ENCODE data around the gene RHOT2.
A peak's percentile ranks its signal among the peaks of the same experiment; 100 is the strongest.

Gene RHOT2

DNA sequence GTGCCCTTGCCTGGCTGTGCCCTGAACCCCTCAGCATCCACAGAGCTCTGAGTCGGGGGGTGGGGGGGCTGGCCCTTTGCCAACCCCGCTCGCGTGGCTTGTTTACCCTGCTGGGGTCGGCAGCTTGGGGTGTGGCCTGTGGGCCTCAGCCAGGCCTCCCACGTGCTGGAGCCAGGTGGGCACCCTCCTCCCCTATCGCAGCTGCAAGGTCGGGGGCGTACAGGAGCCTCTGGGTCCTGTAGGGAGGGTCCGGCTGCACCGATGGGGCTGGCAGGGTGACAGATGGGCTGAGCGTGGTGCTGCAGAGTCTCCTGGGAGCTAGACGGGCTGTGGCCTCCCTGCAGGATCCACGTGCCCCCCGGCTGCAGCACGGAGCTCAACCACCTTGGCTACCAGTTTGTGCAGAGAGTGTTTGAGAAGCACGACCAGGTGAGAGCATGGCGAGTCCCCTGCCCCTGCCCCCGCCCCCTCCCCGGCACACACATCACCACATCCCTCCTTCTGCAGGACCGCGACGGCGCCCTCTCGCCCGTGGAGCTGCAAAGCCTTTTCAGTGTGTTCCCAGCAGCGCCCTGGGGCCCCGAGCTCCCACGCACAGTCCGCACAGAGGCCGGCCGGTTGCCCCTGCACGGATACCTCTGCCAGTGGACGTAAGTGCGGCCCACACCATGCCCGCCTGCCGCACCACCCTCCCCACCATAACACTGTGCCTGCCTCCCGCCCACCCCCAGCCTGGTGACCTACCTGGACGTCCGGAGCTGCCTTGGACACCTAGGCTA, 3.6 kb downstream of the RHOT2 start:
- no peak for DNase-seq

DNA sequence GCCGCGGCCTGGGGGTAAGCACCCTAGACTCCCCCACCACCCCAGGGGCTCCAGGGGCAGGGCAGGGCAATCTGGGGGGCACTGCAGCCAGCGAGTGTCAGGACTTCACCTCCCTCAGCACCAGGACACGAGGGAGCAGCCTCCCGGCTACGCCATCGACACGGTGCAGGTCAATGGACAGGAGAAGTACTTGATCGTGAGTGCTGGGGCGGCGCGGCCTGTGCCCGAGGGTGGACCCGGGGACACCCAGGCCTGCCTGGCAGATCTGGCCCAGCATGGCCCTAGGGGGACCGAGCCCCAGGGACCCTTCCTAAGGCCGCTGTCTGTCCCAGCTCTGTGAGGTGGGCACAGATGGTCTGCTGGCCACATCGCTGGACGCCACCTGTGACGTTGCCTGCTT, 4.4 kb downstream of the RHOT2 start:
- DNase-seq, result no peak

DNA sequence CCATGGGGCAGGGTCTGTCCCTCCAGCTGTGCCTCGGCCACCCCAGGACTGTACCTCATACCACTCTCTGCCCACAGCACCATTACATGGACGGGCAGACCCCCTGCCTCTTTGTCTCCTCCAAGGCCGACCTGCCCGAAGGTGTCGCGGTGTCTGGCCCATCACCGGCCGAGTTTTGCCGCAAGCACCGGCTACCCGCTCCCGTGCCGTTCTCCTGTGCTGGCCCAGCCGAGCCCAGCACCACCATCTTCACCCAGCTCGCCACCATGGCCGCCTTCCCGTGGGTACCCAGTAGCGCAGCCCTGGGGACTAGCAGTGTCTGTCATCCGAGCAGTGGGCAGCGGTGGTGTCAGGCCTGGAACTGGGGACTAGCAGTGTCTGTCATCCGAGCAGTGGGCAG, 4.9 kb downstream of the RHOT2 start:
- DNase-seq, result no peak

DNA sequence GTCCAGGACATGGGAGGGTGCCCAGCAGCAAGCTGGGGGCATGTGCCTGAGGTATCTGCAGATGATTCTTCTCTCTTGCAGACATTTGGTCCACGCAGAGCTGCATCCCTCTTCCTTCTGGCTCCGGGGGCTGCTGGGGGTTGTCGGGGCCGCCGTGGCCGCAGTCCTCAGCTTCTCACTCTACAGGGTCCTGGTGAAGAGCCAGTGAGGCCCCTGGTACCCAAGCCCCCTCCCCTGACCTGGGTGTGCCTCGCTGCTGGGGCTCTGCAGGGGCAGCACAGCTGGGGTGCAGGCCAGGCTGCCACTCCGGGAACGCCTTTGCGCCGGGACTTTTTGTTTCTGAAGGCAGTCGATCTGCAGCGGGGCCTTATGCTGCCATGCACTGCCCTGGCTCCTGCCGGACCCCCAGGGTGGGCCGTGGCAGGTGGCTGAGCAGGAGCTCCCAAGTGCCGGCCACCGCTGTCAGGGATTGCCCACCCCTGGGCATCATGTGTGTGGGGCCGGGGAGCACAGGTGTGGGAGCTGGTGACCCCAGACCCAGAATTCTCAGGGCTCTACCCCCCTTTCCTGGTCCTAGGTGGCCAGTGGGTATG, 5.6 kb downstream of the RHOT2 start:
- no peak for DNase-seq

DNA sequence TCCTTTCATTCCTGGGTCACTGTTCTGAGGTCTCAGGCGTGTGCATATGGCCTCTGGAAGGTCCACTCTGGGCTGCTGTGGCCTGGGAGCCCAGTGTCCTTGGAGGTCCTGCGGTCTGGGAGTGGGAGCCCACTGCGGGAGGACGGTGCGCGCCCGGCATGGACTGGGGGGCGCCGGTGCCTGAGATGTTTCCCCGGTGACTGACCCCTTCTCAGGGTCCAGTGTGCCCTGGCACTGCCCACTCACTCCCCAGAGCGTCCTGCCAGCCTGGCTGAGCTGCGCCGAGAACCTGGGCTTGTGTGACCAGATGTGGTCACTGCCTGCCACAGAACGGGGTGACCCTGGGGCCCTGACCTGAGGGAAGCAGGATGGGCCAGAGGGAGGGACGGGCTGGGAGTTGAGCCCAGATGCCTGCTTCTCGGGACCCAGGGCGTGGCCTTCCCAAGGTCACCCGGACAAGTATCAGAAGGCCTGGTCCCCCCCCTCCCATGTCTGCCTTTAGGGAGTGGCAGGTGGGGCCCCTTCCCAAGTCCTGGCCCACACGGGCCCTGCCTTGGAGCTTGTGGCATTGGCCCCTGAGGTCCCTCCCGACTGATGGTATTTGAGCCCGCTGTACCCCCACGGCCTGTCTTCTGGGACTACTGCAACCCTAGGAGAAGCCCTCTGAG, 6.4 kb downstream of the RHOT2 start:
- DNase-seq, result no peak

DNA sequence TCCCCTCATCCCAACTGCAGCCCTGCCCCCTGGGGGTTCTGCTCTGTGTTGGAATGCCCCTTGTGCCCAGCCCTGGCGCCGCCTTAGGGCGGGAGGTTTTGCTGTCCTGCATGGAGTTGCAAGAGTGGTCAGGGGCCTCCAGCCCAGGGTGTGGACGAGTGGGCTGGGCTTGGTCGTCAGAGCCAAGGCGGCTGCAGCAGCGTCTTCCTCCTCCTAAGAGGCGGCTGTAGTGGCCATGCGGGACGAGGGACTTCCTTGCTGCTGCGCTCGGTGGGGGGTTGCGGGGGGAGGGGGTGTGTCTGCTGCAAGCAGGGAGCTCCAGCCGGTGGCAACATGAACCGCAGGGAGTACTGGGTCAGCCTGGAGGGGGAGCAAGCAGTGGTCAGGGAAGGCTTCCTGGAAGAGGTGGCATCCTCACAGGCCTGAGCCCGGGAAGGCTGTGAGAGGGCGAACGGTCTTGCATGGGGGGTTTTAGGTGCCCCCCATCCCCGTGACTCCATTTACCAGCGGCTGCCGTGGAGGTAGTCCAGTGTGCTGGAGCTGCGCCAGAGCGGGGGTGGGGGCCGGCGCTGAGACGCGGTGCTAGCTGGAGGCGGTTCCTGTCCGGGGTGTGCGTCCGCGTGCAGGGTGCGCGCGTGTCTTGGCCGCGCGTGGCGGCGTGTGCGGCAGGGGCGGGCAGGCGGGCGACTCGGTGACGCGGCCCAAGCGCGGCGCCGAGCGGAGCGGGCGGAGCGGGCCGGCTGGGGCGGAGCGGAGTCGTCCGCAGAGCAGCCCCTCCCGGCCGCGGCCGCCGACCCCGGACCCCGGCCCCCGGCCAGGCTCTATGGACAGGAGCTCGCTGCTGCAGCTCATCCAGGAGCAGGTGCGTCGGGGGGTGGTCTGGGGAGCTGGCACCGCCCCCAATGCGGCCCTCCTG, 7.3 kb downstream of the RHOT2 start, which contains the start of gene RHBDL1:
Gene RHBDL1, plus strand, starts transcription at position 704 of the 916 bp plus-strand sequence. Its CDS starts 120 bp downstream, at position 824.
- DNase-seq, result no peak

DNA sequence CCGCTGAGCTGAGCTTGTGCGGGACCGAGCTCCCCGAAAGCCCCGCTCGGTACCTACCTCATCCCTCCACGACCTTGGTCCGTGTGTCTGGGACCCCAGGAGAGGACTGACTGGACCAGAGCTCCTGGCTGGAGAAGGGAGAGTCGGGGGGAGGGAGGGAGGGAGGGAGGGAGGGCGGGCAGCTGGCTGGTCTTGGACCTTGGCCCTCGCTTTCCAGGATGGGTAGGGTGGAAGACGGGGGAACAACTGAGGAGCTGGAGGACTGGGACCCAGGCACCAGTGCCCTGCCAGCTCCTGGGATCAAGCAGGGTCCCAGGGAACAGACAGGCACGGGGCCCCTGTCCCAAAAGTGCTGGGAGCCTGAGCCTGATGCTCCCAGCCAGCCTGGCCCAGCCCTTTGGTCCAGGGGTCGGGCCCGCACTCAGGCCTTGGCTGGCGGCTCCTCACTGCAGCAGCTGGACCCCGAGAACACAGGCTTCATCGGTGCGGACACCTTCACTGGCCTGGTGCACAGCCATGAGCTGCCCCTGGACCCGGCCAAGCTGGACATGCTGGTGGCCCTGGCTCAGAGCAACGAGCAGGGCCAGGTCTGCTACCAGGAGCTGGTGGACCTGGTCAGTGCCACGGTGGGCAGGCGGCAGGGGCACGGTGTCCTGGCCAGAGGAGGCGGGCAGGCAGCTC, 8.1 kb downstream of the RHOT2 start:
- DNase-seq, result no peak

DNA sequence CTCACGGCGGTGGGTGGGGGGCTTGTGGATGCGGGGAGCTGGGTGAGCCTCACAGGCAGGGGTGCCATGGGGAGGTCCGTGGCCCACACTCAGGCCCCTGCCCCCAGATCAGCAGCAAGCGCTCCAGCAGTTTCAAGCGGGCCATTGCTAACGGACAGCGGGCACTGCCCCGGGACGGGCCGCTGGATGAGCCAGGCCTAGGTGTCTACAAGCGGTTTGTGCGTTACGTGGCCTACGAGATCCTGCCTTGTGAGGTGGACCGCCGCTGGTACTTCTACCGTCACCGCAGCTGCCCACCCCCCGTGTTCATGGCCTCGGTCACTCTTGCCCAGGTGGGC, 8.6 kb downstream of the RHOT2 start:
- no peak for DNase-seq

DNA sequence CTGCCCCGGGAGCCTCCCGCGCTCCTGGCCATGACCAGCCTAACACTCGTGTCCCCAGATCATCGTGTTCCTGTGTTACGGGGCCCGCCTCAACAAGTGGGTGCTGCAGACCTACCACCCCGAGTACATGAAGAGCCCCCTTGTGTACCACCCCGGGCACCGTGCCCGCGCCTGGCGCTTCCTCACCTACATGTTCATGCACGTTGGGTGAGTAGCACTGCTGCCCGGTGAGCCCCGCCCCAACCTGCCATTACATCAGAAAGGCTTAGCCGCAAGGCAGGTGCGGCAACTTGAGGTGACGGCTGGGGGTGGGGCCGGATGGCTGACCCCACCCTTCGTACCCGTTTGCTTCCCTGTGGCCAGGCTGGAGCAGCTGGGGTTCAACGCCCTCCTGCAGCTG, 9.0 kb downstream of the RHOT2 start:
- DNase-seq, result no peak

DNA sequence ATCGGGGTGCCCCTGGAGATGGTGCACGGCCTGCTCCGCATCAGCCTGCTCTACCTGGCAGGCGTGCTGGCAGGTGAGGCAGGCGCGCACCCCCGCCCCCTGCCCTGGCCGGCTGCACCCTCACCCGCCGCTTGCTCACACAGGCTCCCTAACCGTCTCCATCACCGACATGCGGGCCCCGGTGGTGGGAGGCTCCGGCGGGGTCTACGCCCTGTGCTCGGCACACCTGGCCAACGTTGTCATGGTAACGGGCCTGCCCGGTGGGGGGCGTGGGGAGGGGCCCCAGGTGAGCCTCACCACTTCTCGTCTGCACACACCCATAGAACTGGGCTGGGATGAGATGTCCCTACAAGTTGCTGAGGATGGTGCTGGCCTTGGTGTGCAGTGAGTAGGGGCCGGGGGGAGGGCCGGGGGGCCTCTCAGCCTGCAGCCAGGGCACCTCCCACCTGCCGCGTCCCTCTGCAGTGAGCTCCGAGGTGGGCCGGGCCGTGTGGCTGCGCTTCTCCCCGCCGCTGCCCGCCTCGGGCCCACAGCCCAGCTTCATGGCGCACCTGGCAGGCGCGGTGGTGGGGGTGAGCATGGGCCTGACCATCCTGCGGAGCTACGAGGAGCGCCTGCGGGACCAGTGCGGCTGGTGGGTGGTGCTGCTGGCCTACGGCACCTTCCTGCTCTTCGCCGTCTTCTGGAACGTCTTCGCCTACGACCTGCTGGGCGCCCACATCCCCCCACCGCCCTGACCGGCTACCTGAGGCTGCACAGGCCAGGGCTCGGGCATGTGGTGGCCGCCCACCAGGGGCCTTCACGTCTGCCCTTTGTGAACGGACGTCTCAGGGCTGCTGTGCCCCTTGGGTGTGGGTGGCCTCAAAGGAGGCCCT, 9.6 kb downstream of the RHOT2 start:
- DNase-seq, result no peak

DNA sequence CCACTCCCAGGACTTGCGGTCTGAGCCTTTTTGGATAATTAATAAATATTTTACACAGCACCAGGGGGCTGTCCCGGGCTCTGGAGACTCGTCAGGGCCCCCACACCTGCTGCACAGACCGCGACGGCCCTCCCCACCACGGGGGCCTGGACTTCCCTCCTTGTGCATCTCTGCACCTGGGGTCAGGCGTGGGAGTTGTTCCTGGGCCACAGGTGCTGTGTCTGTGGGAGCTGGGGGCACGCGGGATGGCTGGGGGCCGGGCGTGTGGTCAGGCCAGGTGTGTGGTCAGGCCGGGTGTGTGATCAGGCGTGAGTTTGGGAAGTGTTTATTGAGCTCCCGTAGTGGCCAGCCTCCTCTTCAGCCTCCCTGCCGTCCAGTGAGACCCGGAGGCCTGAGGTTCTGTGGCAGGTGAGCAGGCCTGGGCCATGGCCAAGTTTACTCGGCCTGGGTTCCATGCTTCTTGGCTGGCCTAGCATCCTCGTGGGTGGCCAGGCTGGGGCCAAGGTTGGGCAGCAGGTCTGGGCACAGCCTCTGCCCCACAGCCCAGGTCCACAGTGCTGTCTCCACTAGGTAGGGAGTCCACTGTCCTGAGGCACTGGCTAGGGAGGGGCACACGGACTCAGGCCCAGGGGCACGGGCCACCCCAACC, 10.4 kb downstream of the RHOT2 start:
- DNase-seq, result no peak

DNA sequence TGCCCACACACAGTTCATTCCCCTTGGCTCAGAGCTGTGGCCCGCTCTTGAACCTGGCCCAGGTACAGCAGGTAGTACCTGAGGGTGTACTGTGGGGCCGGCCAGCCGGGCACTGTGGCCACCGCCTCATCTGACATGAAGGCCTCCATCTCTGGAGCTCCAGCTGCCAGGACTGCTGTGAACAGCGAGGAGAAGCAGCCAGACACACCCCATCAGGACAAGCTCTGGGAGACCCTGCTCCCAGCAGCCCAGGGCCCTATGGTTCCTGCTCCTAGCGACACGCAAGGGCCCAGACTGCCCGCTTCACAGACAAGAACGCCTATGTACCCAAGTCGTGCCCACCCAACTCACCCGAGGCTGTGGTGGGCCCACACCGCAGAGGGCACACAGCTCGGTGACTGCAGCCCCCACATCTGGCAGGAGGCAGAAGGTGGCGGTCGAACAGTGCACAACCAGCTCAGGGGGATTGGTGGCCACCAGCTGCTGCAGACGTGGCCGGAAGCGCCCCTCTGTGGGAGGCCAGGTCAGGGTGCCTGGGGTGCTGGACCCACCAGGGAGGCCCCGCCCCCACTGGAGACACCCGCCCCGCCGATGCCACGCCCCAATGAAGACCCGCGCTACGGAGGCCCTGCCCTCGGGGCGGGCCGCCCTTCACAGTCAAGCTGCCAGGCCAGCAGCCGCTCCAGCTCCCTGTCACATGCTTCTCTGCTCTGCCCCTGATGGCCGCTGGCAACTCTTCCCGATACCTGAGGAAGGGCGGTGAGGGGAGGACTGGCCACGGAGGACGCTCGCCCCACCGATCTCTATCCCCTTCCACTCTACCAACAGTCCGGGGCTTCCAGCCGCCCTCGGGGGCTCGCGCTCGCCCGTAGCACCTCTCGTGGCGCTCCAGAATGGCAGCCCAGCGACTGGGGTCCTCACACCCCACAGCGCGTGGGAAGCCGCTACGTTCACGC, 11.2 kb downstream of the RHOT2 start:
- peak; percentile 44 for DNase-seq

DNA sequence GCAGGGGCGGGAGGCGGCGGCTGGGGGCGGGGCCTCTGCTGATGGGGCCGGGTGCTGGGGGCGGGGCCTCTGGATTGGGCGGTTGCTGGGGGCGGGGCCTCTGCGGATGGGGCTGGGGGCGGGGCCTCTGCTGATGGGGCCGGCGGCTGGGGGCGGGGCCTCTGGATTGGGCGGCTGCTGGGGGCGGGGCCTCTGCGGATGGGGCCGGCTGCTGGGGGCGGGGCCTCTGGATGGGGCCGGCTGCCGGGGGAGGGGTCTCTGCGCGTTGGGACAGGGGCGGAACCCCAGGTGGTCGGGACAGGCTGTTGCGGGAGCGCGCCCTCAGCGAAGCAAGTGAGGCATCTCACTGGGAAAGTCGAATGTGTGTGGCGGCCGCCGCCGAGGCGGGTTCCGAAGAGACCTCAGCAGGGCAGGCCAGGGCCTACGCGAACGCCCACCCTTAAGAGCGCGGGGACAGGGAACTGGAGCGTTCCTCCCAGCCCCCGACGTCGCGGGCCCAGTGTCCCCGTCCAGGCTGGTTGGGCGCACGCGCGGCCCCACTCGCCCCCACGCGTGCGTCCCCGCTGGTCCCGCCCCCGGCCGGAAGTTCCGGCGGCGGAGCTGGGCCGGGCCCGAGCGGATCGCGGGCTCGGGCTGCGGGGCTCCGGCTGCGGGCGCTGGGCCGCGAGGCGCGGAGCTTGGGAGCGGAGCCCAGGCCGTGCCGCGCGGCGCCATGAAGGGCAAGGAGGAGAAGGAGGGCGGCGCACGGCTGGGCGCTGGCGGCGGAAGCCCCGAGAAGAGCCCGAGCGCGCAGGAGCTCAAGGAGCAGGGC, 12.1 kb downstream of the RHOT2 start, which contains the start of gene STUB1:
Gene STUB1, plus strand, starts transcription at position 597 of the 811 bp plus-strand sequence. Its CDS starts 116 bp downstream, at position 713.
- peak; percentile 91 for DNase-seq

DNA sequence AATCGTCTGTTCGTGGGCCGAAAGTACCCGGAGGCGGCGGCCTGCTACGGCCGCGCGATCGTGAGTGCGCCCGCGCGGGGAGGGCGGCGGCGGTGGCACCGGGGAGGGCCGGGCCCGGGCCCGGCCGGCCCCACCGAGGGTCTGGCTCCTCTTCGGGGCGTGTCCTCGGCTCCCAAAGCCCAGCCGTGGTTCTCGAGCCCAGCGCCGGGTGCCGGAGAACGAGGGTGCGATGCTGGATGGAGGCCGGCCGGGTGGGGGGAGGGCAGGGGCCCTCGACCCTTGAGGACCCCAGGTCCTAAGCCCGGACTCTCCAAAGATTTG, 12.7 kb downstream of the RHOT2 start:
- DNase-seq, result no peak

DNA sequence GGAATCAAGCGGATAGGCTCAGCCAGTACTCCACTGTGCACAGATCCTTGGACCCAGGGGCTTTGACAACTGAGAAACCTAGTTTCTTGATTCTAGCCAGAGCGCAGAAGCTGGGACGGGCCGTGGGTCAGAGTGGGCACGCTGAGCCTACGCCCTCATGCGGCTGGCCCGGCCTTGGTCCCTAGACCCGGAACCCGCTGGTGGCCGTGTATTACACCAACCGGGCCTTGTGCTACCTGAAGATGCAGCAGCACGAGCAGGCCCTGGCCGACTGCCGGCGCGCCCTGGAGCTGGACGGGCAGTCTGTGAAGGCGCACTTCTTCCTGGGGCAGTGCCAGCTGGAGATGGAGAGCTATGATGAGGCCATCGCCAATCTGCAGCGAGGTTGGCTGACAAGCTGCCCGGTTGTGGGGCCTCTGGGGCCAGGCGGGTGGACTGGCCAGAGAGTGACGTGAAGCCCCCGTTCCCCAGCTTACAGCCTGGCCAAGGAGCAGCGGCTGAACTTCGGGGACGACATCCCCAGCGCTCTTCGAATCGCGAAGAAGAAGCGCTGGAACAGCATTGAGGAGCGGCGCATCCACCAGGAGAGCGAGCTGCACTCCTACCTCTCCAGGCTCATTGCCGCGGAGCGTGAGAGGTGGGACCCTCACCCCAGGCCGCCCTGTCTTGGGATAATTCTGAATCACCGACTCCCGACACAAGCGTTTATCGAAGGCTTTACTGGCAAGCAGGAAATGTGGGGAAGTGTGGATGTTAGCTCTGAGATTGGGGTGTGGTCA, 13.2 kb downstream of the RHOT2 start:
- DNase-seq, result no peak

DNA sequence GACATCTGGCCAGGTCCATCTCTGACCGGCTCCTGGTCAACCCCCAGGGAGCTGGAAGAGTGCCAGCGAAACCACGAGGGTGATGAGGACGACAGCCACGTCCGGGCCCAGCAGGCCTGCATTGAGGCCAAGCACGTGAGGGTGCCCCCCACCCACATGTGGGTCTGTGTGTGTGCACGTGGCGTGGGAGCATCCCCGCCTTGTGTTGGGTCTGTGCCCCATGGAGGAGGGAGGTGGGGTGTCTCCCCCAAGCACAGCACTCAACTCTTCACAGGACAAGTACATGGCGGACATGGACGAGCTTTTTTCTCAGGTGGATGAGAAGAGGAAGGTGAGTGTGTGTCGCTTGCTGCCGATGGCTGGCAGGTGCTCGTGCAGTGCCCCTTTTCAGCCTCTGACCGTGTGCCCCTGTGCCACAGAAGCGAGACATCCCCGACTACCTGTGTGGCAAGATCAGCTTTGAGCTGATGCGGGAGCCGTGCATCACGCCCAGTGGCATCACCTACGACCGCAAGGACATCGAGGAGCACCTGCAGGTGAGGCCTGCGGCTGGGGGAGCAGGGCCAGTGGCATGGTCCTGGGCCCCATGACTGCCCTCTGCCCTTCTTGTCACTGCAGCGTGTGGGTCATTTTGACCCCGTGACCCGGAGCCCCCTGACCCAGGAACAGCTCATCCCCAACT, 14.0 kb downstream of the RHOT2 start:
- no peak for DNase-seq

Data from effector CD8-positive, alpha-beta T cell (primary cell).